HEK293 (cell line): Measurements from ENCODE around the gene CACNB3.

Source experiments
- EGR2 ChIP-seq: fragments of 450-650 bp; formaldehyde crosslinking; IDR thresholded peaks from 2 replicates; pipeline ENCODE4 v1.5.1; 2016; ENCODE audit warnings: low read depth, missing biosample characterization, missing genetic modification characterization
- GFI1B ChIP-seq: fragments of 450-650 bp; formaldehyde crosslinking; IDR thresholded peaks from 2 replicates; pipeline ENCODE4 v1.5.1; 2016; ENCODE audit warnings: missing biosample characterization, missing genetic modification characterization
- GLI2 ChIP-seq: fragments of 450-650 bp; formaldehyde crosslinking; IDR thresholded peaks from 2 replicates; pipeline ENCODE4; 2017; ENCODE audit warnings: missing biosample characterization, missing genetic modification characterization, low read depth, borderline replicate concordance
- GLIS1 ChIP-seq: fragments of 450-650 bp; formaldehyde crosslinking; IDR thresholded peaks from 2 replicates; pipeline ENCODE4 v1.5.1; 2016; ENCODE audit warnings: missing biosample characterization, missing genetic modification characterization
- KLF1 ChIP-seq: fragments of 450-650 bp; formaldehyde crosslinking; IDR thresholded peaks from 2 replicates; pipeline ENCODE4 v1.5.1; 2016; ENCODE audit warnings: missing biosample characterization, missing genetic modification characterization
- KLF7 ChIP-seq: fragments of 450-650 bp; formaldehyde crosslinking; IDR thresholded peaks from 2 replicates; pipeline ENCODE4 v1.5.1; 2016; ENCODE audit warnings: missing biosample characterization, missing genetic modification characterization, borderline replicate concordance
- KLF8 ChIP-seq: fragments of 450-650 bp; formaldehyde crosslinking; IDR thresholded peaks from 2 replicates; pipeline ENCODE4 v1.5.1; 2016; ENCODE audit warnings: missing biosample characterization, missing genetic modification characterization
- MZF1 ChIP-seq: fragments of 450-650 bp; formaldehyde crosslinking; IDR thresholded peaks from 2 replicates; pipeline ENCODE4 v1.5.1; 2017; ENCODE audit warnings: missing biosample characterization, missing genetic modification characterization, borderline replicate concordance
- SCRT2 ChIP-seq: fragments of 450-650 bp; formaldehyde crosslinking; IDR thresholded peaks from 2 replicates; pipeline ENCODE4 v1.5.1; 2016; ENCODE audit warnings: missing biosample characterization, missing genetic modification characterization
- TCF7L2 ChIP-seq: IDR thresholded peaks from 2 replicates; pipeline ENCODE4 v1.6.1; 2011; ENCODE audit warnings: low read depth, mild to moderate bottlenecking, inconsistent platforms, low read length, moderate library complexity, borderline replicate concordance
- ZFHX2 ChIP-seq: fragments of 450-650 bp; formaldehyde crosslinking; conservative IDR thresholded peaks from 2 replicates; pipeline ENCODE4 v1.5.1; 2016; ENCODE audit warnings: missing biosample characterization, missing genetic modification characterization
- ZIC2 ChIP-seq: fragments of 450-650 bp; formaldehyde crosslinking; IDR thresholded peaks from 2 replicates; pipeline ENCODE4 v1.5.1; 2016; ENCODE audit warnings: missing biosample characterization, missing genetic modification characterization
- ZNF140 ChIP-seq: fragments of 450-650 bp; formaldehyde crosslinking; IDR thresholded peaks from 2 replicates; pipeline ENCODE4 v1.5.1; 2016; ENCODE audit warnings: missing biosample characterization, missing genetic modification characterization
- ZNF146 ChIP-seq: fragments of 450-650 bp; formaldehyde crosslinking; IDR thresholded peaks from 2 replicates; pipeline ENCODE4 v1.5.1; 2016; ENCODE audit warnings: missing biosample characterization, missing genetic modification characterization
- ZNF175 ChIP-seq: fragments of 450-650 bp; formaldehyde crosslinking; IDR thresholded peaks from 2 replicates; pipeline ENCODE4 v1.5.1; 2016; ENCODE audit warnings: missing biosample characterization, missing genetic modification characterization
- ZNF2 ChIP-seq: fragments of 450-650 bp; formaldehyde crosslinking; IDR thresholded peaks from 2 replicates; pipeline ENCODE4 v1.5.1; 2016; ENCODE audit warnings: missing biosample characterization, missing genetic modification characterization
- ZNF202 ChIP-seq: fragments of 450-650 bp; formaldehyde crosslinking; IDR thresholded peaks from 2 replicates; pipeline ENCODE4 v1.5.1; 2016; ENCODE audit warnings: missing biosample characterization, missing genetic modification characterization, borderline replicate concordance
- ZNF501 ChIP-seq: fragments of 450-650 bp; formaldehyde crosslinking; IDR thresholded peaks from 2 replicates; pipeline ENCODE4 v1.5.1; 2016; ENCODE audit warnings: missing biosample characterization, missing genetic modification characterization
- ZNF624 ChIP-seq: fragments of 450-650 bp; formaldehyde crosslinking; IDR thresholded peaks from 2 replicates; pipeline ENCODE4 v1.5.1; 2017; ENCODE audit warnings: missing biosample characterization, missing genetic modification characterization
- ZNF626 ChIP-seq: fragments of 450-650 bp; sonication (Bioruptor Pico); formaldehyde crosslinking; IDR thresholded peaks from 2 replicates; pipeline ENCODE4 v1.5.1; 2018; ENCODE audit warnings: missing biosample characterization, missing genetic modification characterization, inconsistent platforms
- ZNF654 ChIP-seq: fragments of 450-650 bp; formaldehyde crosslinking; IDR thresholded peaks from 2 replicates; pipeline ENCODE4 v1.5.1; 2016; ENCODE audit warnings: low read depth, missing biosample characterization, missing genetic modification characterization
- ZNF664 ChIP-seq: fragments of 450-650 bp; formaldehyde crosslinking; IDR thresholded peaks from 2 replicates; pipeline ENCODE4 v1.5.1; 2016; ENCODE audit warnings: missing biosample characterization, missing genetic modification characterization
- ZNF707 ChIP-seq: fragments of 450-650 bp; formaldehyde crosslinking; IDR thresholded peaks from 2 replicates; pipeline ENCODE4 v1.5.1; 2016; ENCODE audit warnings: missing biosample characterization, missing genetic modification characterization
- TF ChIP-seq, protein P1 (sequence below): fragments of 450-650 bp; formaldehyde crosslinking; IDR thresholded peaks from 2 replicates; pipeline ENCODE4 v1.5.1; 2016; ENCODE audit warnings: missing biosample characterization, missing genetic modification characterization
- TF ChIP-seq, protein P2 (sequence below): fragments of 450-650 bp; formaldehyde crosslinking; IDR thresholded peaks from 2 replicates; pipeline ENCODE4; 2016; ENCODE audit warnings: missing biosample characterization, missing genetic modification characterization
- TF ChIP-seq, protein P3 (sequence below): fragments of 450-650 bp; formaldehyde crosslinking; IDR thresholded peaks from 2 replicates; pipeline ENCODE4 v1.5.1; 2017; ENCODE audit warnings: missing biosample characterization, missing genetic modification characterization
- TF ChIP-seq, protein P4 (sequence below): fragments of 450-650 bp; formaldehyde crosslinking; IDR thresholded peaks from 2 replicates; pipeline ENCODE4 v1.5.1; 2017; ENCODE audit warnings: missing biosample characterization, missing genetic modification characterization
- TF ChIP-seq, protein P5 (sequence below): fragments of 450-650 bp; formaldehyde crosslinking; IDR thresholded peaks from 2 replicates; pipeline ENCODE4 v1.5.1; 2016; ENCODE audit warnings: missing biosample characterization, missing genetic modification characterization
- TF ChIP-seq, protein P6 (sequence below): fragments of 450-650 bp; formaldehyde crosslinking; IDR thresholded peaks from 2 replicates; pipeline ENCODE4 v1.5.1; 2016; ENCODE audit warnings: missing biosample characterization, missing genetic modification characterization, low read depth

CACNB3 gene

DNA sequence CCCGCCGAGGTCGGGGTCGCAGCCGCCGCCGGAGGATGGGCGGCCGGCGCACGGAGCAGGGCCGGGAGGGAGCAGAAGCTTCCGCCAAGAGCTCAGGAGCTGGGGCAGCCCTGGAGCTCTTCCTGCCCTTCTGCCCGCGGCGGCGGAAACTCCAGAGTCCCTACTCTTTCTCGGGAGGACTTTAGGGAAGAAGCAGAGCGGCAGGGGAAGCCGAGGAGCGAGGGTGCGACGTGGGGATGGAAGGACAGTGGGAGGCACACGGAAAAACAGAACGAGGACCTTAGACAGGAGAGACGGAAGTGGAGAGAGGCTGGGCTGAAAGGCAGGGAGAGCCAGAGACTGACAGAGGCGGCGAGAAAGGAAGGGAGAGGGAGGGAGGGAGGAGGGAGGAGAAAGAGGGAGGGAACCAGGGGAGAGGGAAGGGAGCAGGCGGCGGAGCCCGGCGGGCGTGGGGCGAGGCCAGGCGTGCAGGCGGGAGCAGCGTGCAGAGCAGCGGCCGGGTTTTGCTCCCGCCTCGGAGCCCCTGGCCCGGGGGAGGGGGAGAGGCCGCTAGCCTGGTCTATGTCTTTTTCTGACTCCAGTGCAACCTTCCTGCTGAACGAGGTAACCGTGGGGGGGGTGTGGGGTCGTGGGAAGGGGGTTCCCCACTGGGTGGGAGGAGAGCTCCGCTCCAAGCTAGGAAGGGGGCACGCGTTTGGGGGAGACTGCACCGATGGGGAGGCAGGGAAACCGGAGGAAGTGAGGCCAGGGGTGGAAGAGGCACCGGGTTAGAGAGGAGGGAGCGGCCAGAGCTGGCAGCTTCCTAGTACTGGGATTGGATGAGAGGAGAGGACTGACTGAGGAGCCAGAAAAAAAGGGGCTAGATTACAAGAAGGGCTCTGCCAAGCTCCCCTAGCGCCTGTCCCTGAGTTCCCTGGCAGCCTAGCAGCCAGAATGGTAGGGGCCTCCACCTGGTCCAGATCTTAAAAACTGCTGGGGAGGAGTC, 2.9 kb upstream of the CACNB3 start (continued):
- TF ChIP-seq KLF8 (peak; percentile 93), ZNF626 (no peak), ZNF140 (tag by site-specific recombination) (no peak), ZNF2 (tag by site-specific recombination) (peak; percentile 98), ZNF501 (tag by site-specific recombination) (0 out of 2 replicates have a peak, but pooled peaks have one; percentile 61), KLF1 (tag by site-specific recombination) (peak; percentile 61), ZFHX2 (tag by site-specific recombination) (peak; percentile 89), ZNF175 (tag by site-specific recombination) (no peak), ZNF664 (tag by site-specific recombination) (no peak), GLI2 (tag by site-specific recombination) (no peak), MZF1 (tag by site-specific recombination) (peak; percentile 70; the same call in 1 of the 2 replicates), ZIC2 (peak; percentile 50), TCF7L2 (no peak), ZNF654 (tag by site-specific recombination) (no peak), EGR2 (peak; percentile 92), ZNF624 (tag by site-specific recombination) (no peak), KLF7 (tag by site-specific recombination) (peak; percentile 68; the same call in 1 of the 2 replicates), ZNF202 (tag by site-specific recombination) (no peak), GFI1B (no peak), ZNF146 (tag by site-specific recombination) (no peak; the same call in 1 of the 2 replicates), ZNF707 (tag by site-specific recombination) (no peak), GLIS1 (no peak; the same call in 1 of the 2 replicates), SCRT2 (no peak)
- TF ChIP-seq, protein P1, sequence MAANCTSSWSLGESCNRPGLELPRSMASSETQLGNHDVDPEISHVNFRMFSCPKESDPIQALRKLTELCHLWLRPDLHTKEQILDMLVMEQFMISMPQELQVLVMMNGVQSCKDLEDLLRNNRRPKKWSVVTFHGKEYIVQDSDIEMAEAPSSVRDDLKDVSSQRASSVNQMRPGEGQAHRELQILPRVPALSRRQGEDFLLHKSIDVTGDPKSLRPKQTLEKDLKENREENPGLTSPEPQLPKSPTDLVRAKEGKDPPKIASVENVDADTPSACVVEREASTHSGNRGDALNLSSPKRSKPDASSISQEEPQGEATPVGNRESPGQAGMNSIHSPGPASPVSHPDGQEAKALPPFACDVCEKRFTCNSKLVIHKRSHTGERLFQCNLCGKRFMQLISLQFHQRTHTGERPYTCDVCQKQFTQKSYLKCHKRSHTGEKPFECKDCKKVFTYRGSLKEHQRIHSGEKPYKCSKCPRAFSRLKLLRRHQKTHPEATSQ (tag by site-specific recombination), result 0 out of 2 replicates have a peak, but pooled peaks have one; percentile 13
- TF ChIP-seq, protein P2, sequence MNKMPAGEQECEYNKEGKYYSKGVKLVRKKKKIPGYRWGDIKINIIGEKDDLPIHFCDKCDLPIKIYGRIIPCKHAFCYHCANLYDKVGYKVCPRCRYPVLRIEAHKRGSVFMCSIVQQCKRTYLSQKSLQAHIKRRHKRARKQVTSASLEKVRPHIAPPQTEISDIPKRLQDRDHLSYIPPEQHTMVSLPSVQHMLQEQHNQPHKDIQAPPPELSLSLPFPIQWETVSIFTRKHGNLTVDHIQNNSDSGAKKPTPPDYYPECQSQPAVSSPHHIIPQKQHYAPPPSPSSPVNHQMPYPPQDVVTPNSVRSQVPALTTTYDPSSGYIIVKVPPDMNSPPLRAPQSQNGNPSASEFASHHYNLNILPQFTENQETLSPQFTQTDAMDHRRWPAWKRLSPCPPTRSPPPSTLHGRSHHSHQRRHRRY, result no peak
- TF ChIP-seq, protein P3, sequence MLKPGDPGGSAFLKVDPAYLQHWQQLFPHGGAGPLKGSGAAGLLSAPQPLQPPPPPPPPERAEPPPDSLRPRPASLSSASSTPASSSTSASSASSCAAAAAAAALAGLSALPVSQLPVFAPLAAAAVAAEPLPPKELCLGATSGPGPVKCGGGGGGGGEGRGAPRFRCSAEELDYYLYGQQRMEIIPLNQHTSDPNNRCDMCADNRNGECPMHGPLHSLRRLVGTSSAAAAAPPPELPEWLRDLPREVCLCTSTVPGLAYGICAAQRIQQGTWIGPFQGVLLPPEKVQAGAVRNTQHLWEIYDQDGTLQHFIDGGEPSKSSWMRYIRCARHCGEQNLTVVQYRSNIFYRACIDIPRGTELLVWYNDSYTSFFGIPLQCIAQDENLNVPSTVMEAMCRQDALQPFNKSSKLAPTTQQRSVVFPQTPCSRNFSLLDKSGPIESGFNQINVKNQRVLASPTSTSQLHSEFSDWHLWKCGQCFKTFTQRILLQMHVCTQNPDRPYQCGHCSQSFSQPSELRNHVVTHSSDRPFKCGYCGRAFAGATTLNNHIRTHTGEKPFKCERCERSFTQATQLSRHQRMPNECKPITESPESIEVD (tag by site-specific recombination), result no peak
- TF ChIP-seq, protein P4, sequence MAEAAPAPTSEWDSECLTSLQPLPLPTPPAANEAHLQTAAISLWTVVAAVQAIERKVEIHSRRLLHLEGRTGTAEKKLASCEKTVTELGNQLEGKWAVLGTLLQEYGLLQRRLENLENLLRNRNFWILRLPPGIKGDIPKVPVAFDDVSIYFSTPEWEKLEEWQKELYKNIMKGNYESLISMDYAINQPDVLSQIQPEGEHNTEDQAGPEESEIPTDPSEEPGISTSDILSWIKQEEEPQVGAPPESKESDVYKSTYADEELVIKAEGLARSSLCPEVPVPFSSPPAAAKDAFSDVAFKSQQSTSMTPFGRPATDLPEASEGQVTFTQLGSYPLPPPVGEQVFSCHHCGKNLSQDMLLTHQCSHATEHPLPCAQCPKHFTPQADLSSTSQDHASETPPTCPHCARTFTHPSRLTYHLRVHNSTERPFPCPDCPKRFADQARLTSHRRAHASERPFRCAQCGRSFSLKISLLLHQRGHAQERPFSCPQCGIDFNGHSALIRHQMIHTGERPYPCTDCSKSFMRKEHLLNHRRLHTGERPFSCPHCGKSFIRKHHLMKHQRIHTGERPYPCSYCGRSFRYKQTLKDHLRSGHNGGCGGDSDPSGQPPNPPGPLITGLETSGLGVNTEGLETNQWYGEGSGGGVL (tag by site-specific recombination), result peak; percentile 100
- TF ChIP-seq, protein P5, sequence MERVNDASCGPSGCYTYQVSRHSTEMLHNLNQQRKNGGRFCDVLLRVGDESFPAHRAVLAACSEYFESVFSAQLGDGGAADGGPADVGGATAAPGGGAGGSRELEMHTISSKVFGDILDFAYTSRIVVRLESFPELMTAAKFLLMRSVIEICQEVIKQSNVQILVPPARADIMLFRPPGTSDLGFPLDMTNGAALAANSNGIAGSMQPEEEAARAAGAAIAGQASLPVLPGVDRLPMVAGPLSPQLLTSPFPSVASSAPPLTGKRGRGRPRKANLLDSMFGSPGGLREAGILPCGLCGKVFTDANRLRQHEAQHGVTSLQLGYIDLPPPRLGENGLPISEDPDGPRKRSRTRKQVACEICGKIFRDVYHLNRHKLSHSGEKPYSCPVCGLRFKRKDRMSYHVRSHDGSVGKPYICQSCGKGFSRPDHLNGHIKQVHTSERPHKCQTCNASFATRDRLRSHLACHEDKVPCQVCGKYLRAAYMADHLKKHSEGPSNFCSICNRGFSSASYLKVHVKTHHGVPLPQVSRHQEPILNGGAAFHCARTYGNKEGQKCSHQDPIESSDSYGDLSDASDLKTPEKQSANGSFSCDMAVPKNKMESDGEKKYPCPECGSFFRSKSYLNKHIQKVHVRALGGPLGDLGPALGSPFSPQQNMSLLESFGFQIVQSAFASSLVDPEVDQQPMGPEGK, result peak; percentile 92
- TF ChIP-seq, protein P6, sequence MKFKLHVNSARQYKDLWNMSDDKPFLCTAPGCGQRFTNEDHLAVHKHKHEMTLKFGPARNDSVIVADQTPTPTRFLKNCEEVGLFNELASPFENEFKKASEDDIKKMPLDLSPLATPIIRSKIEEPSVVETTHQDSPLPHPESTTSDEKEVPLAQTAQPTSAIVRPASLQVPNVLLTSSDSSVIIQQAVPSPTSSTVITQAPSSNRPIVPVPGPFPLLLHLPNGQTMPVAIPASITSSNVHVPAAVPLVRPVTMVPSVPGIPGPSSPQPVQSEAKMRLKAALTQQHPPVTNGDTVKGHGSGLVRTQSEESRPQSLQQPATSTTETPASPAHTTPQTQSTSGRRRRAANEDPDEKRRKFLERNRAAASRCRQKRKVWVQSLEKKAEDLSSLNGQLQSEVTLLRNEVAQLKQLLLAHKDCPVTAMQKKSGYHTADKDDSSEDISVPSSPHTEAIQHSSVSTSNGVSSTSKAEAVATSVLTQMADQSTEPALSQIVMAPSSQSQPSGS (tag by site-specific recombination), result no peak
